Fibroblast of skin of right quadriceps (primary cell): Measurements from ENCODE around the gene GUCA1A.
A peak's percentile ranks its signal among the peaks of the same experiment; 100 is the strongest.
"Not testable (repeated sequence)": the region's sequence is repeated elsewhere in the genome, so short reads cannot be mapped to it uniquely, and the experiment has no call there.

Experiments used
- DNase-seq: peaks from one replicate; pipeline ENCODE4 v3.0.0-alpha.2; 2013

The GUCA1A gene

GRCh38 chr6:42177514-42178364 is 4.6 kb downstream of the GUCA1A start:
- DNase-seq, result peak; percentile 27

DNA sequence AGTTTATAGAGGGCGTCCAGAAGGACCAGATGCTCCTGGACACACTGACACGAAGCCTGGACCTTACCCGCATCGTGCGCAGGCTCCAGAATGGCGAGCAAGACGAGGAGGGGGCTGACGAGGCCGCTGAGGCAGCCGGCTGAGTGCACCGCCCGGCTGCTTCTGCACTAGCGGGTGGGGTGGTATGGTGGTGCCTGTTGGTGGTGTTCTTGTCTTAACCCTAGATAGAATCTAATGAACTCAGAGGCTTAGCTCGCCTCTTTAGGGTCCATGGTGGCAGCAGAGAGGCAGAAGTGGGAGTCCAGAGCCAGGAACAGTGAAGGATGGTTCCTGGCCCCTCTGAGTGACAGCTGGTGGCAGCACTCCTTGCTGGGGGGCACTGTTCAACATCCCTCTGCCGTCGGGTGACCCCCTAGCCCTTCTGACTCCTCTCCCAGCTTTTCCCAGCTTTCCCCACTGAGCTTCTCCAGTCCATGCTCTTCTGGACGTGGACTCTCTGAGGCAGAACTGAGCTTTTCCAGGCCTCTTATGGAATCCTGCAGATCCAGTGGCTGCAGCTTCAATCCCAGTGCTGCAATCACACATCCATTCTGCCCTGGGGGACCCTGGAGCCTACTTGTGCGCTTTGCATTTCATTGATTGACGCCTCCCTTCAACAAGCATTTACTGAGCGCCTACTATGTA is 6.2 kb downstream of the GUCA1A start:
- no peak for DNase-seq

- DNase-seq, result no peak
Observed at GRCh38 chr6:42179945-42180313, 6.8 kb downstream of the GUCA1A start.

DNA sequence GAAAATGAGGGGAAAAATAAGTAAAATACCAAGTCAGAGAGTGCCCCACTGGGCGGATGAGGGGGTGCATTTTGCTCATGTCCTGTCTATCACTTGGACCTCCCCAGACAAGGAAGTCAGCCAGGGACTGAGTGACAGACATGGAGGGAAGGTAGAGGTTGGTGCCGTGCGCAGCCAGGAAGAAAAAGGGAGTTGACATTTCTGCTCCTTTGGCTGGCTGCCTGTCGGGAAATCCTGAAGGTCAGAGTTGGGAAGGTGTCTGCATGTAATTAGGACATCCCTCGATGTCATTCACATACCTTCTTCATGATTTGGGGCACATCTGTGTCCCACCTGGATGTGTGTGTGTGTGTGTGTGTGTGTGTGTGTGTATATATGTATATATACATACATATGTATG is 8.9 kb downstream of the GUCA1A start:
- DNase-seq, result no peak

DNA sequence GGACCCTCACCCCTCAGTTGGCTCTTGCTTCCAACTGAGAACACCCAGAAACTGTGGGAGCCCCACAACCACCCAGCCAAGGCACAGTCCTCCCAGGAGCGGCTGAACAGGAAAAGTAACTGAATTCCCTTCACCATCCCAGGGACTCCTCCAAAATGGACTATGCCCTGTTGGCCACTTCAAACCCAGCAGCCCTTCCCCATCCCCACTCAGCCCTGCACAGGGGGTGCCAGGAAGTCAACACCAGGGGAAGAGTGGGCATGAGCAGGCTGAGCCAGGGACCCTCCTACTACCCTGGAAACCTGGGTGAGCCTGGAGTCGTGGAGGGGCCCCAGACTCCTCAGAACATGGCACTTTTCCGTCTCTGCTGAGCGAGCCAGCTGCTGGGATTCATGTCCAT is 11.3 kb downstream of the GUCA1A start:
- DNase-seq, result no peak

DNA sequence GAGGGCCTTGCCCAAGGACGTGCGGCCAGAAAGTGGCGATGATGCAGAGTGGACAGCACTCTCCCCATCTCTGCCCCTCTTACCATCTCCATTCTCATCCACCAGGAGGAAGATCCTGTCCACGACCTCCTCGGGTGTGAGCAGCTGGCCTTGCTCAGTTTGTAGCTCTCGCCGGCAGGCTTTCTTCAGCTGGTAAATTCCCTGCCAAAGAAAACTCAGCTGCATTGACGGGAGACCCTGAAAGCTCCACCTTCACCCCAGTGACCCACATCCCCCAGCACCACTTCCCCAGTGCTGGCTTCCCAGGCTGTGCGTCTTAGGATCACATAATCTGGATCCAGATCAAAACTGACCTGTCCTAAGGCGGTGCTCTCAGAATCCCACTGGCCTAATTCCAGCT is 12.4 kb downstream of the GUCA1A start:
- no peak for DNase-seq

GRCh38 chr6:42188406-42188805 is 15.2 kb downstream of the GUCA1A start:
- DNase-seq, result no peak

- DNase-seq, result peak; percentile 85
Observed at GRCh38 chr6:42190554-42191183, 17.5 kb downstream of the GUCA1A start.

GRCh38 chr6:42192385-42192784 is 19.2 kb downstream of the GUCA1A start:
- not testable (repeated sequence) for DNase-seq

DNA sequence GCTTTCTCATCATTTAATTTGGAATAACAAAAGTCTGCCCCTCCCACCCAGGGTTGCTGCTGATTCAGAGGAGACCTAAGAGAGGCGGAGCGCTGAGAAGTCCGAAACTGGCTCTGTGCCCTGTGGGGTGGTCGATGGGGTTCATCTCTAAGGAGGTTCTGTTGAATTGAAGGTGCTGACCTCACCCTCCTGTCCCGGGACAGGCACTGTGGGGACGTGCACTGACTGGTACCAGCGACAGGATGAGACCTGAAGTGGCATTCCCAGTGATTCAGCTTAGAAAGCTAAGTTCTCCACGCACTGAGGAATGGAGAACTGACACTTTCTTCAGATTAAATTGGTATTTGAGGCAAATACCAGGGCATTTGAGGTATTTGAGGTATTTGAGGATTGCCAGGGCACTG is 20.3 kb downstream of the GUCA1A start:
- DNase-seq, result no peak

- DNase-seq, result no peak
Observed at GRCh38 chr6:42194056-42194455, 20.9 kb downstream of the GUCA1A start.

DNA sequence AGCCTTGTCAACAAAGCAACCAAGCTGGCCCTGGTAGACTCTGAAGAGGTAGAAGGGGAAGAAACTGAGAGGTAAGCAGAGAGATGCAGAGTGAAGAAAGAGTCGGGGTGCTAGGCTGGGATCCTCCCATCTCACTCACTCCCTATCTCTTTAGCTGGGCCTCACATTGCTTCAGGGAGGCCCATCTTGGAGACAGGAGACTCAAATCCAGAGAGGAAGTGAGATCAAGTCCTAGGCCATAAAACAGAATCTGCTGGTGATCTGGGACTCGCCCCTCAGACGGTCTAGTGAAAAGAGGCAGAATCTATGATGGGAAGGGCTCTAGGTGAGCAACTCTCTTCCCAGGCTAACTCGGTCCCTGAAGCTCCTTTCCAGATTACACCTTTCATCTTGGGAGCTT is 22.3 kb downstream of the GUCA1A start:
- DNase-seq, result no peak

DNA sequence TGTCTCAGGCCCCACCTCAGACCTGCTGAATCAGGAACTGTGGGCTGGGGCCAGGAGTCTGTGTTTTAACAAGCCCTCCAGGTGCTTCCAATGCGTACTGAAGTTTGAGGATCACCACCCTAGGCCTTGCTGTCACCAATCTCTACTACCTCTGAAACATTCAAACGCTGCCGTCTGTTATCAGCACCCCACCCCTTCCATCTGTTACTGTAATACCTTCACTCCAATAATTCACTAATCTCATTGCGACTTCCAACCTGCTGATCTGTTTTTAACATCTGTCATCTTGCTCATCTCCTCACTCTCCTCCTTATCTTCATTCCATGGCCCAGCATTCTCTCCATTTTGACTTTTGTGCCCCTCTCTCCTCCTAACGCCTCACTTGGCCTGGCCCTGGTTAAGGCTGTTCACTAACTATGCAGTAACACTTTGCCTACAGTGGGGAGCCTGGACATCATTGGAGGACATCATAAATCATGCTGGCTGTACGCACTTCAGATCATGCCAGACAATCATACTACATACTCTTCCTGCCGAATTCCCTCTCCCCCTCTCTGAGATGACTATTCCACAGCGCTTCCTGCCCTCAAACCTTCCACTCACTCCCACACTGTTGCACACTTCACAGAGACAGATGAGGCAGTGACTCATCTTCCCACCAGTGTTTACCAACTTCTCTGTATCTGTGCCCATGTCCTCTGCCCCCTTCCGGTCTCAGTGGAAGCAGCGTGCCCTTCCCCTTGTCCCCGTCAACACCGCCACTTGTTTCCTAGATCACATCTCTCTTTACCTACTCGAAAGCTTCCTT is 24.6 kb downstream of the GUCA1A start:
- peak; percentile 60 for DNase-seq

DNA sequence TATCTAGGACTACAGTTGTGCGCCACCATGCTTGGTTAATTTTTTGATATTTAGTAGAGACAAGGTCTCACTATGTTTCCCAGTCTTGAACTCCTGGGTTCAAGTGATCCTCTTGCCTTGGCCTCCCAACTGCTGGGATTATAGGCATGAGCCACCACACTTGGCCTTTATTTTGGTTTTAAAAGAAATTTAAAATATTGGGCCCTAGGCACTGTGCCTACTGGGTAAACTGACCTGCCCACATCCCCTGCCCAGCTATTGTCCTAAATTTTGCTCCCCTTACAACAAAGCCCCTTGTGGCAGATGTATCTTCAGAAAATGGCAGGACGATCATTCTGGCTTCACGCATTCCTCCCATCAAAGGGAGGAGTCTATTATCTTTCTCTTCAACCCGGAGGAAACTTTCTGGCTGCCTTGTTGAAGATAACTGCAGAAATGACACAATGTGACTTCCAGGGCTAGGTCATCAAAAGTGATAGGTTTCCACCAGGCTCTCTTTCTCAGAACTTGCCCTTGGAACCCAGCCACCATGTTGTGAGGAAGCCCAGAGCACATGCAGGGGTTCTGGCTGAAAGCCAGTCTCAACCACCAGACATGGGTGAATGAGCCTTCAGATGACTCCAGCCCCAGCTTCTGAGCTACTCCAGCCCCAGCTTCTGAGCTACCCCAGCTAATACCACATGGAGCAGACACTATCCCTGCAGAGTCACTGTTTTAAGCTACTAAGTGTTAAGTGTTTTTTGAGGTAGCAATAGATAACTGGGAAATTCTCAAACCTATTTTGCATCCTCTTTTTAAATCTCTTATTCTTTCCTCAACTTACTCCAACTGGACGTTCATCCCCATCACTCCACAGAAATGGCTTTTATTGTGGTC is 26.2 kb downstream of the GUCA1A start:
- peak; percentile 58 for DNase-seq

DNA sequence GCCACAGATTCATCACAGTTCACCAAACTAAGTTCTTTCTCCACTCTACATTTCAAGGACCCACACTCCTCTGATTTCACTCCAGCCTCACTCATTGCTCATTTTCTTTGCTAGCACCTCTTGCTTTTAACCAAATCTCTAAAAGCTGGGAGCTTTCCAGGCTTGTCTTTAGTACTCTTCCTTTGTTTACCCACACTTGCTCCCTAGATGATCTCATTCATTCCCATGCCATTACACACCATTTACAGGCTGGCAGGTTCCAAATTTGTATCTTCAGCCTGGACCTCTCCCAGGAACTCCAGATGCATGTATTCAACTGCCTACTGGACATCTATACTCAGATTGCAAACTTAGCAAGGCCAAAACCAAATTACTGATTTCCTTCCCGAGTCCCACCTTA is 26.9 kb downstream of the GUCA1A start:
- peak; percentile 92 for DNase-seq

DNA sequence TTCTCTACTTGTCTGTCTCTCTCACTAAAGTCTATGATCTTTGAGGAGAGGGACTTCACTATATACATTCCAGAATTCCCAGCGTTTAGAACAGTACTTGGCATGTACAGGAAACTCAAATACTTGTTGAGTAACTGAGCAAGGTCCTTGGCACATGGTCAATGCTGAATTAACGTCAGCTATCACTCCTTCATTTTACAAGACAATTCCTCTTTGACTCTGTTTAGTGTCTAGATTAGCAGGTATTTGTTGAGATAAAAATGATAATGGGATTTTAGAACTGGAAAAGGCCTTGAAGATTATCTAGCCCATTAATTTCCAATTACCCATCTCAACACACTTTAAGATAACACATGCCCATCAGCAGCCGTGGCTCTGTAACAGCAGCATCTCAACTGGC is 28.2 kb downstream of the GUCA1A start:
- no peak for DNase-seq

GRCh38 chr6:42202131-42202915 is 29.2 kb downstream of the GUCA1A start:
- not testable (repeated sequence) for DNase-seq

DNA sequence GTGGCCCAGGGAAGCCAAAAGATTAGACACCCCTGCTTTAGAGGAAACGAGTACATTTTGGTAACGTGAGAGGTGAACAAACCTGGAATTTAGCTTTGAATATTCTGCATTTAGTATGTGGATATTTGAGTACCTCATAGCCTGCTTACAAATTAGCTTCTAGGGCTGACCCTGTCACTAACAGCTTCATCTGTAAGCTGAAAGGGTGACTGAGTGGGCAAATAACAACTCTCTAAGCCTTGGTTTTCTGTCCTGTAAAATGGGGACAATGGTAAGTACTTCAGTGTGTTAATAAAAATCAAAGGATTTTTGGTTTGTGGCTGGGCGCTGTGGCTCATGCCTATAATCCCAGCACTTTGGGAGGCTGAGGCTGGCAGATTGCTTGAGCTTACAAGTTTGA is 30.0 kb downstream of the GUCA1A start:
- DNase-seq, result no peak

GRCh38 chr6:42204768-42205282 is 31.7 kb downstream of the GUCA1A start:
- DNase-seq, result no peak

DNA sequence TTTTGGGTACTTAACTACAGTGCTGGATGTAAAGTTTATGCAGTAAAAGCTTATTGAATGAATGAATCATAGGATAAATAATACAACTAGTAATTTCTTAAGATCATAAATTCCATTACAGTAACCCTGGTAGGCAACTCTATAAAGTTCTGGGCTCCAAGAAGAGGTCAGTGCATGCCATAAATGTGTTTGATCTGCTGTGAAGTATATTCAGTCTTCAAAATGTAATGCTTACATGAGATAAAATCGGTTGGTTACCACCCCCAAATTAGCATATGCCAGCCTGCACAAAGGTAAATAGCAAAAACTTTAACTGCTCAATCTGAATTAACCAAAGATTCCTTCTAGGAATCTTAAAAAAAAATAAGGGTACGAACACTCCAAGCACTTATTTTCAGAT is 34.4 kb downstream of the GUCA1A start:
- not testable (repeated sequence) for DNase-seq

GRCh38 chr6:42210551-42210950 is 37.4 kb downstream of the GUCA1A start:
- no peak for DNase-seq
